Measurements from ENCODE around the gene UBXN11.

GRCh38 chr1:26327956-26328362 is 21.5 kb upstream of the UBXN11 start:
- no peak for TF ChIP-seq CTCF (IDR thresholded peaks at IDR 0.05; ENCODE audit: low read depth, low read length)
- TF ChIP-seq EZH2phosphoT487 (IDR thresholded peaks at IDR 0.05; ENCODE audit: low read depth) = no peak

Measured in OCI-LY3 (cell line).